HG03025 (cell line): ENCODE results near the gene ADAM30.

Experiments used
- ATAC-seq: cut with Tn5 transposase; IDR thresholded peaks from one replicate; pipeline ENCODE4 v1.9.1; 2021; ENCODE audit warnings: mild to moderate bottlenecking, moderate library complexity; ENCODE audit not compliant: unreplicated experiment, low FRiP score

The ADAM30 gene

DNA sequence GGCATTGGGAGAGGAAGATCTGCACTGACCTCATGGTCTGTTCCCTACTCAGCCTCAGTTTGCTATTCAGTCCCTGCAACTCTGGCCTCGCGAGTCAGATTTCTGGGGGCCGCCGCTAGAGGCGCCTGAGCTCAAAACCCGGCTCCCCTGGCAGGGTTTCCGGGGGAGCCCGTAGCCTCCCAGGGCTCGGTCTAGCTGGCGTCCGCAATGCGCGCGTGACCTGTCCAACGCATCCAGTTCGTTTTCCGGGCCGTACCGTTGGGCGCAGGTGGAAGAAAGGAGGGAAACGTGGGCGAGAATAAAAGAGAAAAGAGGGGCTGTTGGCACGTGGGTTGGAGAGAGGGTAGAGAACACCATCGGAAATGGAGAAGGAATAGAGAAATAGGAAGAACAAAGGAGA is at the start of gene ADAM30:
Gene ADAM30, minus strand, starts transcription at position 213 of the 400 bp plus-strand sequence. Its CDS starts 179 bp downstream, at position 34.
- ATAC-seq, result no peak

DNA sequence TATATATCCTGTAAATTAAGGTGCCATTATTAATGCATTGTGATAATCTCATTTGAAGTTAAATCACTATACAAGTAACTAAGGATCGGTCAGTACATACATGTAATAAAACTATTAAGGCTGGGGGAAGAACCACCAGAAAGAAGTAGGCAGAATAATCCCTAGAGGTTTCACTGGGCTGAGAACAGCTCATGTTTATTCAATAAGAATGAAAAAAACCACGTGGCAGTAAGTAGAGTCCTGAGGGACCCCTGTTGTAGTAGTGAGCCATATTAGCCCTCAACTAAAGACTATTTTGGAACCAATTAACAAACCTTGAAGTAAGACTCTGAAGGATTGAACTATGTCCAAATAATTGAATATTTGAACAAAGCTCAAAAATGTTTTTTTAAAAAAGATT is 46.9 kb upstream of the ADAM30 start:
- ATAC-seq, result no peak

DNA sequence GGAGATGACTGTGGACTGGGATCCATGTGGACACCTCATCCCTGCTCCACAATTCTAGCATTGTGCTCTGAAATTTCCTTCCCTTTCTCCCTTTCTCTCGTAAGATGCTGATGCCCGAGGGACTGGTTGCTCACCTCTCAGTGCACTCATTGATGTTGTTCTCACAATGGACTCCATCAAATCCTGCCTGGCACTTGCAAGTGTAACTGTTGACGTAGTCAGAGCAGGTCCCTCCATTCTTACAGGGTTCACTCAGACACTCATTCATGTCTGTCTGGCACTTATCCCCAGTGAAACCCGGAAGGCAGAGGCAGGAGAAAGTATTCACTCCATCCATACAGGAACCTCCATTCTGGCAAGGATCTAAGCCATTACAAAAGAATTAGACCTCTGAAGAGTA is 45.1 kb upstream of the ADAM30 start:
- no peak for ATAC-seq

DNA sequence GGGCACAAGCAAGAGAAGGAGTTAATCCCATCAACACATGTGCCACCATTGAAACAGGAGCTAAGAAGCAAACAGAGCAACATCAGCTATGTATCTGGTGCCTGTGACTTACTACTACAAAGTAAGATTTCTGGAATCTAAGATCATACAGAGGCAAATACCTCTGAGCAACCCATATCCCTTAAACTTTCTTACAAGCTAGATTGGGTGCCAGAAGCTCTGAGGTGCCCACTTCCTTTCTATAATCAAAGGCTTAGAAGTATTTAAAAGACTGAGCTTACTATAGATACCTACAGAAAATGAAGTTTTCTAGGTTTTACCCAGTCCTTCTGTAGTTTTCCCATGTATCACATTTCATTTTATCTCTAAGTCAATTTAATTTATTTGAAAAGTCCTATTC is 44.4 kb upstream of the ADAM30 start:
- no peak for ATAC-seq

DNA sequence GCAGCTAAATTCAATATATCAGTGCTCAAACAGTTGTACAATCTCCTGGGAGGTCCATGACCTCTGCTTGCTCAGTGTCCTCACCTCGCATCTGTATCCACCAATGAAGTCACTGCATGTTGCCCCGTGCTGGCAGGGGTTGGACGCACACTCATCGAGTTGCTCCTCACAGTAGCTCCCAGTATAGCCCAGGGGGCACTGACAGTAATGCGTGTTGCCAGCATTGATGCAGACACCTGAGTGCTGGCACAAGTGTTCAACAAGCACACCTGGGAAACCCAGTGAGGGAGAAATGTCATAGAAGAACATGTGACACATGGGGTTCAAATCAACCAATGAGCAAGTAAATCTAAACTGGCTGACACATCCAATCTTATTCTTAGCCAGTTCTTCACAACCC is 40.9 kb upstream of the ADAM30 start:
- no peak for ATAC-seq

DNA sequence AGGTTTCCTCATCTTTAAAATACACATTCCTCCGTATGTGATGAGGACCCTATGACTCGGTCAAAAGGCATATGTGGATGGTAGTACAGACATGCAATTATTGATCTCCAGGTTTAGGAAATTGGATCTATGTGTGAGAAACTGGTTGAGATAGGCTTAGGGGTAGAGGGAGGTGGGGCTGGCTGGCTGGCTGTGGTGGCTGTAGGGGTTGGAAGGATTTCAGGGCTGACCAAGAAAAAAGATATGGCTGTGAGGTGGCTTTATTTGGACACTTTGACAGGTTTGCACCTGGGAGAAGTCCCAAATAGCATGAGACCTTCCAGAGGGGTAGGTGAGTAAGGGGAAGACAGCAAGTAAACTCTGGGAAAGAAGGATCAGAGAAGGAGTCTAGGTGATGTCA is 39.6 kb upstream of the ADAM30 start:
- no peak for ATAC-seq

DNA sequence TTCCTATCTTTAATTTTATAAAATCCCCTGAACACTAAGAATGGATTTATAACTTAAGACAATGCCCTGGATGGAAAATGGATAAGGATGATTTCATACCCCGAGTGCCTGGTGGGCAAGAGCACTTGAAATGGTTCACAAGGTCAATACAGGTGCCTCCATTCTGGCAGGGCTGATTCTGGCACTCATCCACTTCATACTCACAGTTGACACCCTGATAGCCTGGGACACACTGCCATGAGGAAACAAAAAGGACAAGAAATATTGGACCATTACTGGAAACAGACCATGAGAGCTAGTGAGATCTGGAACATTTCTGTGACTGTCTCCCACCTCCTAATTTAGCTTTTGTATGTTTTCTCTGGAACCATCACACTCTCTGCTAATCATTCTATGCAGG is 39.1 kb upstream of the ADAM30 start:
- no peak for ATAC-seq

DNA sequence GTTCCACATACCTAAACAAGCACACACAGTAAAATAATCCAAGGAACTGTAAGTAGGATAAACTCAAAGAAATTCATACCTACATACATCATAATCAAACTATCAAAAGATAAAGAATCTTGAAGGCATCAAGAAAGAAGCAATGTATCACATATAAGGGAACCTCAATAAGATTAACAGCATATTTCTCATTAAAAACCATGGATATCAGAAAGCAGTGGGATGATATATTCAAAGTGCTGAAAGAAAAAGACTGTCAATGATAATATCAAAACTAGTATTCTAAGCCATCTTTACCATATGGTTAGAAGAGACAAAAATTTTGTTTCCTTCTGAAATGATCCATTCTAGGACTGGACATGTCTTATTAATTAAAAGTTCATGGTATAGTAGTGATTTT is 37.1 kb upstream of the ADAM30 start:
- ATAC-seq, result no peak

DNA sequence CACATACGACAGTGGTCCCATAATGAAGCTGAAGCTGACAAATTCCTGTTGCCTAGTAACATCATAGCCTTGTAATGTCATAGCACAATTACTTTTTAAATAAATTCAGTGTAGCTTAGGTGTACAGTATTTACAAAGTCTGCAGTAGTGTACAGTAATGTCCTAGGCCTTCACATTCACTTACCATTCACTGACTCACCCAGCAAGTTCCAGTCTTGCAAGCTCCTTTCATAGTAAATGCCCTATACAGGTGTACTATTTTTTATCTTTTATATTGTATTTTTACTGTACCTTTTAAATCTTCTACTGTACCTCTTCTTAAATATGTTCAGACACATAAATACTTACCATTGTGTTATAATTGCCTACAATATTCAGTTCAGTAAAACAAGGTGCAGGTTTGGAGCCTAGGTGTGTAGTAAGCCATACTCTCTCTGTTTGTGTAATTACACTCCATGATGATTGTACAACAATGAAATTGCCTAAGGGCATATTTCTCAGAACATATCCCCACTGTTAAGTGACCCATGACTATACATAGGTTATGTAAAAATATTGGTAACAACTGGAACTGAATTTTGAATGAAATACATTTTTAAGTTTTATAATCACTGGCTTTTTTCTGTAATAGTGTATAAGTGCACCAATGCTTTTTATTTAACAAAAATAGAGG is 33.5 kb upstream of the ADAM30 start:
- ATAC-seq, result no peak

DNA sequence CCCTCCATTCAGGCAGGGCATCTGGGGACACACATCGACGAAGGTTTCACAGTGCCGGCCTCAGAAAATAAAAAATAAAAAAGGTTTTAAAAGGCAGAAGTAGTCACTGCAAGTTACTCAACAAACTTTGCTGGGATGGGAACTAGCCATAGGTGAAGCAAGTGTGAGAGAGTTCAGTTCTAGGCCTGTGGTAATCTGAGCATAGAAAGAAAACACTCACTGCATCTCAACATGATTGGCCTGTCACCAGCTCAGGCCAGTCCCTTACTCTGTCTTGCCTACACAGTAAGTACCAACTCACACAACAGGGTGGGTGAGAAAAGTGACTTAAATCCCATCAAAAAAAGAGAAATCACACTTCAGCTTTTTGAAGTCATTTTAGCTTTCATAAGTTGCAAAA is 30.2 kb upstream of the ADAM30 start:
- ATAC-seq, result no peak

DNA sequence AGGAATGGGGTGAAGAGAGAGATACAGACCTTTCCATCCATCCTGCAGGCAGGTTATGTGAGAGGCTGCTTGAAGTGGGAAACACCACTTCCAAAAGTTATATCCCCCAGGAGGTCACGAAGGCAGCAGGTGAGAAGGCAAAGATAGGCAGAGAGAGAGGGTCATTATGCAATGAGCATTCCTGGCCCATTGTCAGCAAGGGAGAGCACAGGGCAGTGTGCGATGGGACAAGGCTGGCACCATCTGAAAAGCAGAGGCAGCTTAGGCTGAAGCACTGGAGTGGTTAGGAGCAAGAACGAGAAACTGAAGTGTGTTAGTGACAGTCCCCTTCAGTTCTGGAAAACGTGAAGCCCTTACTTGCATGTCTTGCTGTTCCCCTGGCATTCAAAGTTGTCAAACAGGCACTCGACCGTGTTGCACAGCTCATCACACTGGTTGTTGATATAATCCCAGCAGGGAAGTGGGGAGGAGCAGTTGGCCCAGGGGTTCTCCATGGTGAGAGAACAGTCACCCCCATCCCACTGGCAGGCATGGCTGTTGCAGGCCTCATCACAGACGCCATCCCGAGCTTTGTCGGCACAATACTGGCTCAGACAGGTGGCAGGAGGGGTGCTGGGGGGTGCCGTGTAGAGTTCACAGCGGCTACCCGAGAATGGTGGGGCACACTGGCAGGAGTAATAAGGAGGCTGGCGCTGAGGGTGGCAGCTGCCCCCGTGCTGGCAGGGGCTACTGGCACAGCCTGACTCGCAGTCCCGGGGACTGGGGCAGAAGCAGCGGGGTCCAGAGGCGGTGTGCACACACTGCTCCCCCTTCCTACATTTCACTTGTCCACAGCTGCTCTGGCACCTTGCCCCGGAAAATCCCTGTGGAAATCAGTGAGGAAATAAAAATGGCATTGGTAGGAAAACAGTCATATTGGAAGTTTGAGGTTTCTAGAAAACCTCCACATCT is 28.9 kb upstream of the ADAM30 start:
- ATAC-seq, result no peak

DNA sequence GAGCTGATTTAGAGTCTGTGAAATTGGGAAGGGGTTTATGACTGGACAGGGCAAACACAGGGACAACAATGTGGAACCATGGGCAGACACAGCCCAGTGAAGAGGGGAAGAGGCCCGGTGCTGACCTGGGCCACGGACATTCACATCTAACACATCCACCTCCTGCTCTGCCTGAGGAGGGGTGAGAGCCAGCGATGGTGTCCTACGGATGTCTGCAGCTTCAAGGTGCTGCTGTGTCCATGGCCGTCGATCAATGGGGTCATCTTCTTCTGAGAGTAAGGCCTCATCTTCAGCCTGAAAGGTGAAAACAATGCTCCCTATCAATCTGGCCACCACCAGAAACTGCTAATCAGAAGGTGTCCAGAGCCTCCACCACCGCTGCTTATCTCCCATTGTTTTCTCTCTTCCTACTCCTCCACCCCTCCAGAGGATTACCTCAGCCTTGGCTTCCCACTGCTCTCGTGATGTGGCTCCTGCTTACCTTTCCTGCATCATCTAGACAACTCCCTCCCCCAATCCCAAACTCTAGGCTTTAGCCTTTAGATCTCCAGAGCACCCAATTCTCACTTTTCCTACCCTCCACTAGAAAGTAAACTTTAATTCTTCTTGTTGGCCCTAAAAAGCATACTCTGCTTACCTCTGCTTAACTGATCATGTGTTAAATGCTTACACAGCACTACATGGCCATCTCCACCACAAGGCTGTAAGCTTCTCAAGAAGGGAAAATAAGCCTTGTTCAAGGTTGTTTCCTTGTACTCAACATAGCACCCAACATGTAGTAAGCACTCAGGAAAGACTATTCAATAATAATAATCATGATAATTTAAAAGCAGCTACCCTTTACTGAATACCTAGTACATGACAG is 24.0 kb upstream of the ADAM30 start:
- ATAC-seq, result no peak

DNA sequence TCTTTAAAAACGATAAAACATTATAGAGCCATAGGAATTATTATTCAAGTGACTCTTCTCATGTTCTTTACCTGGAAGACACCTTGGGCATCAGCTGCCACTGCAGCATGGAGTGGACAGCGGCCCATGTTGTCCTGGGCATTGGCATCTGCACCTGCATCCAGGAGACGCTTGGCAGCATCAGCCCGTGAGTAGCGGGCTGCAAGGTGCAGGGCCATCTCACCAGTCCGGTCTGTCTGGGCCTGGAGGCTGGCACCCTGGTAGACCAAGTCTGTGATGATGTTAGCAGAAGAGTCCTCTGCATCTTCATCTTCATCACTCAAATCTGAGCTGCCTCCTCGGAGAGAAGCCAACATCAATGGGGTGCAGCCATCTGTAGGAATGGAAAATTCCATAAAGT is 22.9 kb upstream of the ADAM30 start:
- ATAC-seq, result no peak

DNA sequence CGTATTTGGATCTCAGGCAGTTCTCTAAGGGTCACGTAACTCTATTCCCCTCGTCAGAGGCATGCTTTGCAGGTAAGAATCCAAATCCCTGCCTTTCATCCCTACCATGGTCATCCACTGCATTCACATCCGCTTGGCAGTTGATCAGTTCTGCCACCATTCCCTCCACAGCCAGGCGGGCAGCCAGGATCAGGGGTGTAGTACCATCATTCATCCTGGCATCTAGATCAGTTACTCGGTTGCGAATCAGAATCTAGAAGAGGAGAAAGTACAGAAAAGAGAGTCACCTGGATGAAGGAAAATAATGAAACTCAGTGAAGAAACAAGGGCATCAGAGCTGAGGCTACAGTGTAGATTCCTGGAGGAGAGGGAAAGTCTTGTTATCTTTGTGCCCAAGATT is 22.0 kb upstream of the ADAM30 start:
- no peak for ATAC-seq

DNA sequence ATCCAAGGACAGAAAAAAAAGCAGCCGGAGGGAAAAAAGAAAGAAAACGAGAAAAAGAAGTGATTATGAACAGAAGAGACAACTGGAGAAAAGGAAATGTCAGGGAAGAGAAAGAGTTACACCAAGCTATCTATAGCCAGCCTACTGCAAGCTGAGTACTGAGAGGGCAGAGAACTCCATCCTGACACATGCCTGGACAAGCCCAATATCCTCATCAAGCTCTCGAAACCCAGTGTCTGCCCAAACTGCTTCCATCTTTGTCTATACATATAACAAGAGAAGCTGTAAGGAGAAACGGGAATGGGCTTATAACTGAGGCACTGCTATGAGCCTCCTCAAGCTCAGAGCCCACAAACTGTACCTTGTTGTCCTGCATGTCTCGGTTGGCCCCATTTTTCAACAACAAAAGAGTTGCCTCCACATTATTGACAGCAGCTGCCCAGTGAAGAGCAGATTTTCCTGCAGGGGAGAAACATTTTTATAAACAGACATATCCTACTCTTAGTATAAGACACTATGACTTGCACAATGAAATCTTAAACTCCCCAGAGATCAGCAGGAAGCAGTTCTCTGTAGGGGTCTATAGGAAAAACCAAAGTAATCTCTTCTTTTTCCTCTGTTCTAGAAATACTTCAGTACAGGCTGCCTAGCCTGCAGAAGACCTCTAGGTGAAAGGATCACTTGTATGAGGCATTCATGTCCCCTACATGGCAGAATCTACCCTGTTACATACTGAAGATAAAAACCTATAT is 21.2 kb upstream of the ADAM30 start:
- ATAC-seq, result no peak

DNA sequence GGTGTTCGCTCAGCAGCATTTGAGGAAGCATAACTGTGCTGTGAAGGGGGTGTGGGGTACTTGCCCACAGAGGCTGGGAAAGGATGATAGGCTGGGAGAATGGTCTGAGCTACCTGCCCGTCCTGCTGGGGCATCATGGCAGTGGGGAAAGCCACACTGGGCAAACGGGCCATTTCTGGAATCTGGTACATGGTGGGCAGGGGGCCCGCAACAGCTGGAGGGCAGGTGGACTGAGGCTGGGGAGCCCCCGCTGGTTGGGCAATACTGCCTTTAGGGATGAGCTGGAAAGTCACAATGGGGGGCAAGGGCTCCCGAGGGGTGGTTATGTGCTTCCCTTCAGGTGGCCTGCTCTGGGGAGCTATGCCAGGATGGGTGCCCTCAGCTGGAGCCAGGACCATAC is 19.2 kb upstream of the ADAM30 start:
- no peak for ATAC-seq

DNA sequence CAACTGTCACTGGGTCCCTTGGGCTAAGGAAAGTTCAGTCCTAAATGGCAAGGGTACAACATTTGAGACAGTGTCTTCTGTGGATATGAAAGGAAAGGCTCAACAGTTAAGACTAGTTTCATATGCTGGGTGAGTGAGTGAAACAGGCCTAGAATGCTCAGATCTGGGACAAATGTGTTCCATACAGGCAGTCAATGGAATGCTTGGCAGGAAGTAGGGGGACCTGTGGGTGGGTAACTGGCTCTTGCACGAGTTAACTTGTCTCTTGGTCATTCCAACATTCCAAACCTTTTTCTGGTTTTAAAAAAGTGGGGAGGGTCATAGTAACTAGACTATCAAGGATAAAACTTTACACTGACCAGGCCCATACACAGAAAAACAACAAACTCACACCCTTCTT is 17.8 kb upstream of the ADAM30 start:
- ATAC-seq, result no peak

DNA sequence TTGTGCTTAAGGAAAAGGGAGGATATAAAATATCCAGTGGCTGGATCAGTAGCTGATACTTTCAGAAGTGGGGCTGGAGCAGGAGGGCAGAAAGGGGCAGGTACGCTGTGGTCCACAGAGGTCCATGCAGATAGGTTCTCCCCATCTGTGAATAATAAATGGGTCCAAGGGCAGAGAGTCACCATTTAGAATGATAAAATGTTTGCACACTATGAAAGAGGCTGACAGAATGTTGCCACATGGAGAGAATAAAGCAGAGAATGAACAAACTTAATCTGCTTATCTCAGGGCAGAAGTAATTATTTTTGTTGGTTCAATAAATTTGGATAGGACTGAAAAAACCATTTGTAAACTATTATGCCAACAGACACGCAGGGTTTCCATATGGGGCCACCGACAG is 16.6 kb upstream of the ADAM30 start:
- ATAC-seq, result no peak

DNA sequence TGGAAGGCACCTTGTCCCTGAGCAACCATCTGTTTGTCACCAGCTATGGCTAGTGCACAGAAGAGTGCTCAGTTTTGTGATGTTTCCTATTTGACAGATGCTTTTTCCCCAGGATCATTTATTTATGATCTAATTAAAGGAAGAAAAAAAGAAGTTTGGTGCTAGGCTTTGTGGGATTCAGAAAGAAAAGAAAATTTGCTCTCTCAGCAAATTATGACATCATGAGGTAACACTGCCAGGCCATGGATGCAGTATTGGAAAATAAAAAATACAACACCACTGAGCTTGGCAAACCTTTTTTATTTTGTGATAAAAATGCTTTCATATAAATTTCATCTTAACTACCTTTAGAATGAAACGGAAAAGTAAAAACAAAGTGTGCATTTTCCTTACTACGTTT is 15.5 kb upstream of the ADAM30 start:
- ATAC-seq, result no peak

DNA sequence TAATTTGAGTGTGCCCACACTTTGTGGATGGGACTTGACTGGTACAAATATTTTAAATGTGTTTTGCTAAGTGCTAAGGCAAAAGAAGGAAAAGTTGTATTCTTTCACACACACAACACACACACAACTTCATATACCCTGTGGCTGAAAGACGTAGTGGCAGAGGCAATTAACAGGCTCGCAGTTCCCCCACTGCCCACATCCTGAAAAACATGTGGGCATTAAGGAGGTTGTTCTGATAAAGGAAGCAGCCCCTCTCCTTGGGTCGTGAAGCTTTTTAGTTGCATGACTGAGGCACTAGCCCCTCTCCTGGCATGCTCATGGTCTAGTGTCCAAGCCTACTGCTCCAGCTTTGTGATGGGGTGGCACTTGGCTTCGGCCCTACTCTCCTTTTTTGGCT is 14.3 kb upstream of the ADAM30 start:
- no peak for ATAC-seq
